K562 (cell line): ENCODE measurements around the gene VWA1. TPM values are rescaled to one million over a fixed set of nuclear protein-coding genes. Genes with fewer than 3 reads are reported as not detected.
"Not testable (repeated sequence)": the region's sequence is repeated elsewhere in the genome, so short reads cannot be mapped to it uniquely, and the experiment has no call there.

Source experiments
- ATAC-seq: fragments of 200-7000 bp; cut with Tn5 transposase; 3 replicates; pipeline ENCODE4 v1.9.1; 2020; ENCODE audit warnings: moderate library complexity
- BruUV-seq: library from RNA; stranded (reverse); fragments of 400-500 nt; replicated peaks from 2 replicates; lab custom pipeline; 2021; lab: Mats Ljungman, UMichigan
- CTCF ChIA-PET: fragments of 300-600 bp; formaldehyde crosslinking; extraction: SDS; loops from one replicate; lab custom pipeline; 2021; ENCODE audit warnings: low intra/inter-chr PET ratio; lab: Yijun Ruan, JAX
- POLR2A ChIA-PET: fragments of 300-600, 350-650 bp; sonication (Branson Sonifier 250); formaldehyde crosslinking; extraction: SDS; loops from one replicate; lab custom pipeline; 2021; ENCODE audit warnings: antibody characterized with exemption, inconsistent platforms; lab: Yijun Ruan, JAX
- DNase-seq, 4 experiments: peaks; one replicate each; pipeline versions ENCODE4 v3.0.0 to v3.0.0-alpha.2; 2011 to 2018; ENCODE audit warnings: low spot score in 3 of 4, mixed read lengths in 3 of 4; ENCODE audit errors: extremely low read depth in 1 of 4
- FAIRE-seq: peaks from 2 replicates; lab custom pipeline; 2011; peaks lifted over from hg19 to GRCh38; lab: Jason Lieb, UNC
- H2AFZ ChIP-seq: 2 replicates; pipeline ENCODE4 v1.6.0; 2011; ENCODE audit warnings: low read depth, low read length, control low read depth, inconsistent platforms
- H3K27ac ChIP-seq: fragments of 200-600 bp; 3 replicates; pipeline ENCODE4 v1.8.0; 2011; ENCODE audit warnings: low read depth, mild to moderate bottlenecking, control low read depth, inconsistent platforms, low read length, moderate library complexity, mixed read lengths; ENCODE audit errors: extremely low read depth
- H3K27me3 ChIP-seq, 2 experiments: fragments of 300-600 bp in 1 of 2; 2 replicates in 1 of 2; 3 replicates in 1 of 2; pipeline versions ENCODE4 v1.6.0 to v1.8.0; 2011; ENCODE audit warnings: inconsistent platforms in 2 of 2, low read length in 2 of 2, mild to moderate bottlenecking in 1 of 2, mixed read lengths in 1 of 2, moderate library complexity in 1 of 2; ENCODE audit not compliant: control insufficient read depth in 2 of 2, insufficient read depth in 2 of 2
- H3K36me3 ChIP-seq: fragments of 300-600 bp; 3 replicates; pipeline ENCODE4 v1.8.0; 2011; ENCODE audit warnings: mild to moderate bottlenecking, low read length, inconsistent platforms; ENCODE audit not compliant: control insufficient read depth, insufficient read depth
- H3K4me1 ChIP-seq, 2 experiments: fragments of 200-600 bp in 1 of 2; replicated peaks in 1 of 2; 2 replicates in 1 of 2; 3 replicates in 1 of 2; pipeline versions ENCODE4 v1.5.1 to v1.8.0; 2011; ENCODE audit warnings: inconsistent platforms in 2 of 2, low read length in 2 of 2, mild to moderate bottlenecking in 1 of 2, mixed read lengths in 1 of 2, moderate library complexity in 1 of 2; ENCODE audit not compliant: control insufficient read depth in 2 of 2, insufficient read depth in 2 of 2
- H3K4me2 ChIP-seq: 2 replicates; pipeline ENCODE4 v1.6.1; 2011; ENCODE audit warnings: low read length, control low read depth, inconsistent platforms, mixed read lengths; ENCODE audit not compliant: insufficient read depth
- H3K4me3 ChIP-seq: fragments of 200-600 bp; sonication (generic), shearing (Covaris generic); 2 replicates; pipeline ENCODE4 v1.5.1; 2016; ENCODE audit warnings: control low read depth, inconsistent platforms
- H3K79me2 ChIP-seq: fragments of 200-600 bp; 3 replicates; pipeline ENCODE4 v1.8.0; 2011; ENCODE audit warnings: low read length, inconsistent platforms; ENCODE audit not compliant: control insufficient read depth, insufficient read depth
- H3K9ac ChIP-seq, 2 experiments: 2 replicates each; pipeline versions ENCODE4 v1.6.0 to v1.6.1; 2011; ENCODE audit warnings: low read depth in 2 of 2, low read length in 2 of 2, control low read depth in 1 of 2, inconsistent platforms in 1 of 2, mild to moderate bottlenecking in 1 of 2, mixed read lengths in 1 of 2; ENCODE audit not compliant: insufficient read depth in 1 of 2
- H3K9me1 ChIP-seq: one replicate; pipeline ENCODE4 v1.6.0; 2011; ENCODE audit warnings: inconsistent platforms, mild to moderate bottlenecking, low read length, moderate library complexity; ENCODE audit not compliant: control insufficient read depth, insufficient read depth
- H3K9me3 ChIP-seq: replicated peaks from 2 replicates; pipeline ENCODE4 v1.5.1; 2011; ENCODE audit warnings: low read depth, low read length, inconsistent platforms; ENCODE audit not compliant: control insufficient read depth, insufficient read depth
- H4K20me1 ChIP-seq: replicated peaks from 2 replicates; pipeline ENCODE4 v1.6.1; 2011; ENCODE audit warnings: low read length, inconsistent platforms, mixed read lengths; ENCODE audit not compliant: control insufficient read depth, insufficient read depth
- POLR2A ChIP-seq: fragments of 450-650 bp; conservative IDR thresholded peaks from 2 replicates; pipeline ENCODE4 v1.6.1; 2016
- POLR2G ChIP-seq: fragments of 200-400 bp; formaldehyde crosslinking; IDR thresholded peaks from 2 replicates; pipeline ENCODE4 v1.6.1; 2017; ENCODE audit warnings: low read depth, mild to moderate bottlenecking, antibody characterized with exemption, low read length, moderate library complexity
- RBFOX2 ChIP-seq: fragments of 200-400 bp; formaldehyde crosslinking; IDR thresholded peaks from 2 replicates; pipeline ENCODE4 v1.6.1; 2017; ENCODE audit warnings: low read depth, mild to moderate bottlenecking, low read length, moderate library complexity
- RFX1 ChIP-seq: fragments of 450-650 bp; IDR thresholded peaks from 2 replicates; pipeline ENCODE4 v1.6.1; 2016; ENCODE audit warnings: mild to moderate bottlenecking, moderate library complexity
- WGBS: fragments of 100-300 bp; shearing (Covaris generic); methylation state at CpG from one replicate; pipeline ENCODE4 v1.1.6; 2016; ENCODE audit warnings: low coverage, mixed read lengths; ENCODE audit not compliant: insufficient coverage; ENCODE audit errors: missing lambda C conversion rate; 5-methylcytosine and 5-hydroxymethylcytosine counted together
- in situ Hi-C: fragments of 300-500 bp; cut with MboI; formaldehyde crosslinking; loops from 4 replicates; pipeline ENCODE4 v1.15.0; 2018; ENCODE audit warnings: inconsistent platforms, mixed read lengths
- intact Hi-C: fragments of 100-400 bp; cut with micrococcal nuclease; formaldehyde crosslinking; loops from 2 replicates; pipeline ENCODE4 v1.14.2; 2022
- polyA plus RNA-seq, 8 experiments: library from polyadenylated mRNA; depleted of rRNA in 4 of 8; stranded (reverse) in 5 of 8; unstranded in 3 of 8; fragments of >200 nt; fragmentation: Nextera tagmentation in 2 of 8; fragmentation: Illumina TruSeq in 1 of 8; extraction: Ambion mirVana in 2 of 8; extraction: Trizol in 1 of 8; gene quantifications; 2 replicates each; pipeline versions ENCODE4 v1.2.1 to v1.2.3, GENCODE V29; 2011 to 2014; ENCODE audit warnings: inconsistent platforms in 1 of 8, missing spikeins in 1 of 8
- total RNA-seq, 7 experiments: library from RNA; depleted of rRNA in 6 of 7; stranded (reverse); fragments of >200 nt in 6 of 7; fragmentation: Illumina TruSeq in 2 of 7; extraction: Trizol in 2 of 7; gene quantifications; 2 replicates each; pipeline versions ENCODE4 v1.2.1 to v1.2.3, GENCODE V29; 2011 to 2021; ENCODE audit warnings: low replicate concordance in 1 of 7

VWA1 gene
- total and polyA plus RNA-seq, 9 of the 15 experiments (the other 6 are each of a cell fraction or from before 2014, with no cell fraction given): 0.01 to 6.4 (median 0.85) TPM

DNA sequence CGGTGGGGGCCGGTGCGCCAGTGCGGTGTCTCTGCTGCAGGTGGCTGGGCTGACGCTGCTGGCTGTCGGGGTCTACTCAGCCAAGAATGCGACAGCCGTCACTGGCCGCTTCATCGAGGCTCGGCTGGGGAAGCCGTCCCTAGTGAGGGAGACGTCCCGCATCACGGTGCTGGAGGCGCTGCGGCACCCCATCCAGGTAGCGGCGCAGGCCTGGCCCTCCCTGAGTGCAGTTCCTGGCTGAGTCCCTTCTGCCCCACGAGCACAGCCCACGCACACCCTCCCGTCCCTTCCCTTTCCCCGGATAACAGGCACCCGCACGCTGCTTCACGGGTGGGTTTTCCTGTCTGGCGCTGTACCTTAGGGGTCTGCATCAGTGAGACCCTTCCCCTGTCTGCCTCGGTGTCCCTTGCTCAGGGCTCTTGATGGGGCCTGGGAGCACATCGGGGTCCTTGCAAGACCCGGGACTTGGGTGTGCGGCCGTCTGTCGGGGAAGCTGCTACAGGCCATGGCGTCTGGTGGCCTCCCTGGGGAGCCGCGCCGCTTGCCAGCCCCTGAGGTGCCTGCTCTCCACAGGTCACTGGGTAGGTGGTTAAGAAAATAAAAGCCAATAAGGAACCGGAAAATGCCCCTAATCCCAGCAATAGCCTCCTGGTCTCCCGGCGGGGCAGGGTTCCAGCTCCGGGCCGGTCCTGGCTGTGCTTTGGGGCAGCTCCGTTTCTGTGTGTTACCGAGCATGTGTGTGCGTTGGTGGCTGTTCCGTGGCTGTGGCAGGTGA, 49.7 kb downstream of the VWA1 start:
- CTCF ChIA-PET, BruUV-seq, H4K20me1 ChIP-seq, H3K9ac ChIP-seq, H3K9me3 ChIP-seq, H3K27ac ChIP-seq, H2AFZ ChIP-seq, H3K9me1 ChIP-seq, in situ Hi-C loops, H3K27me3 ChIP-seq, FAIRE-seq, H3K4me2 ChIP-seq, intact Hi-C loops, H3K79me2 ChIP-seq, DNase-seq, H3K4me1 ChIP-seq, H3K4me3 ChIP-seq: not testable (repeated sequence)
- TF ChIP-seq POLR2A: 0 out of 2 replicates have a peak, but pooled peaks have one; percentile 38
- TF ChIP-seq RBFOX2: peak; percentile 30; the same call in 1 of the 2 replicates
- peak; percentile 32; the same call in 1 of the 2 replicates for TF ChIP-seq POLR2G
- peak; percentile 14; the same call in 2 of the 3 replicates for ATAC-seq
- WGBS: 97% methylated on average over 23 of the region's 46 CpGs
- H3K36me3 ChIP-seq: peaks cover 80% of the 10 kb centered on the region
- POLR2A ChIA-PET: interaction anchor here (0.5 kb wide), 1 partner anchor 86 kb away, joined by 3 read pairs; no protein-coding TSS in a partner anchor

DNA sequence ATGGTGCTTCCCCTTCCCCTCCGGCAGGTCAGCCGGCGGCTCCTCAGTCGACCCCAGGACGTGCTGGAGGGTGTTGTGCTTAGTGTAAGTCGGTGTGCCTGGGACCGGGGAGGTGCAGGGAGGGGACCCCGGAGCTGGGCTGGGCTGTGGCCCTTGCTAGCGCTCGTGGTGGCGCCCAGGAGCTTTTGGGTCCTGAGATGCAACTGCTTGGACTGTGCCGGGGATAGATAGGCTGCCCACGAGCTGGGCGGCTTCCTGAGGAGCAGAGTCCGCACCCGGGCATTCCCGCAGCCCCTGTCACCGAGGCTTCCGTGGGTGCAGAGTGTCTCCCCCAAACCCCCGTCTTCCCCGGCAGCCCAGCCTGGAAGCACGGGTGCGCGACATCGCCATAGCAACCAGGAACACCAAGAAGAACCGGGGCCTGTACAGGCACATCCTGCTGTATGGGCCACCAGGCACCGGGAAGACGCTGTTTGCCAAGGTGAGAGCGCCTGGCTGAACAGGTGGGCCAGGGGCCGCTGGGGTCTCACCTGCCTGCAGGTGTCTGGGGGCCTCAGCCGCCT, 50.3 kb downstream of the VWA1 start:
- H3K9ac ChIP-seq, FAIRE-seq, H3K4me2 ChIP-seq, in situ Hi-C loops, H3K27ac ChIP-seq, H3K27me3 ChIP-seq, intact Hi-C loops, H4K20me1 ChIP-seq, H3K4me3 ChIP-seq, H2AFZ ChIP-seq, H3K9me1 ChIP-seq, ATAC-seq, H3K79me2 ChIP-seq, CTCF ChIA-PET, H3K4me1 ChIP-seq, H3K9me3 ChIP-seq, BruUV-seq: not testable (repeated sequence)
- WGBS: 97% methylated on average over 17 of the region's 31 CpGs
- TF ChIP-seq RFX1: peak; percentile 57; the same call in 1 of the 2 replicates
- TF ChIP-seq POLR2G: peak; percentile 60
- TF ChIP-seq POLR2A: 0 out of 2 replicates have a peak, but pooled peaks have one; percentile 27
- peaks cover 81% of the 10 kb centered on the region for H3K36me3 ChIP-seq
- DNase-seq: peak in 1 of 4 experiments; percentile 9
- POLR2A ChIA-PET: interaction anchor here (0.5 kb wide), 1 partner anchor 85 kb away, joined by 3 read pairs; no protein-coding TSS in a partner anchor
